GM23338 (cell line): ENCODE data around the gene COL1A2.

Source experiments
- CTCF ChIP-seq, 2 experiments: fragments of 200-600 bp in 1 of 2; sonication (generic) in 1 of 2; conservative IDR thresholded peaks; 2 replicates each; pipeline versions ENCODE4 v1.5.1 to v1.6.1; 2016 to 2017; ENCODE audit warnings: antibody characterized with exemption in 2 of 2, low read depth in 2 of 2, mild to moderate bottlenecking in 2 of 2, moderate library complexity in 1 of 2
- ZNF331 ChIP-seq: fragments of 250-450 bp; sonication (Bioruptor Pico); IDR thresholded peaks from 2 replicates; pipeline ENCODE4 v1.5.0; 2020; ENCODE audit warnings: low read depth, mild to moderate bottlenecking, moderate library complexity

DNA sequence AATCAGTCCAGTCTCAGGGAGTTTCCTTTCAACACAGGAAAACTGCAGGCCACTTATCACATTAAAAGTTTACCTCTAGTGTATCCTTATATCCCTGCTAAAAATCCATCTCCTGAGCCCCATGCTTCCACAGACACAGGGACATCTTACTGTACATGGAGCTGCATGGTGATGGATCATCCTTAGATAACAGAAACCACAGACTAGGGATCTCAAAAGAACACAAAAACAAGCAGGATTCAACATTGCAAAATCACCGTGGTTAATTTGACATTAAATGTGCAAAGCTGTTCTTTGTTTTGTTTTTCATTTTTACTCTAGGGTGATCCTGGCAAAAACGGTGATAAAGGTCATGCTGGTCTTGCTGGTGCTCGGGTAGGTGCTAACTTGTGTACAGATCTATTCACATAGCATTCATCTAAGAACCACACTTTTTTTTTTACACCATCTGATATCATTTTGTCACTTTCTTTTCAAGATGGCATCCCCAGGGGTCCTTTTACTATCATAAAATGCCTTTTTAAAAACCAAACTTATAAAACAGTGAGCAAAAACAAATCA is 18.1 kb downstream of the COL1A2 start:
- TF ChIP-seq CTCF (conservative IDR thresholded peaks at IDR 0.05; ENCODE audit: low read depth in 2 of 2) = no peak
- TF ChIP-seq ZNF331 (CRISPR knock-in tag) = no peak
